Mucosa of stomach (tissue), 1 donor: ENCODE measurements around the gene PIGM.

Experiments used
- H3K27me3 ChIP-seq: one replicate; pipeline ENCODE4 v1.7.0; 2013; ENCODE audit warnings: mild to moderate bottlenecking, low read length; ENCODE audit not compliant: control insufficient read depth, insufficient read depth
- H3K36me3 ChIP-seq: one replicate; pipeline ENCODE4 v1.7.0; 2013; ENCODE audit warnings: low read length; ENCODE audit not compliant: control insufficient read depth, insufficient read depth
- H3K4me1 ChIP-seq: one replicate; pipeline ENCODE4 v1.7.0; 2013; ENCODE audit warnings: mild to moderate bottlenecking, low read length; ENCODE audit not compliant: control insufficient read depth, insufficient read depth
- H3K4me3 ChIP-seq: one replicate; pipeline ENCODE4 v1.7.0; 2013; ENCODE audit warnings: low read length
- H3K9ac ChIP-seq: one replicate; pipeline ENCODE4 v1.7.0; 2013; ENCODE audit warnings: mild to moderate bottlenecking, low read length, moderate library complexity
- H3K9me3 ChIP-seq: one replicate; pipeline ENCODE4 v1.7.0; 2013; ENCODE audit warnings: mild to moderate bottlenecking, low read length, moderate library complexity; ENCODE audit not compliant: control insufficient read depth
- donor health status: Pancreatic carcinoma.

Gene PIGM

DNA sequence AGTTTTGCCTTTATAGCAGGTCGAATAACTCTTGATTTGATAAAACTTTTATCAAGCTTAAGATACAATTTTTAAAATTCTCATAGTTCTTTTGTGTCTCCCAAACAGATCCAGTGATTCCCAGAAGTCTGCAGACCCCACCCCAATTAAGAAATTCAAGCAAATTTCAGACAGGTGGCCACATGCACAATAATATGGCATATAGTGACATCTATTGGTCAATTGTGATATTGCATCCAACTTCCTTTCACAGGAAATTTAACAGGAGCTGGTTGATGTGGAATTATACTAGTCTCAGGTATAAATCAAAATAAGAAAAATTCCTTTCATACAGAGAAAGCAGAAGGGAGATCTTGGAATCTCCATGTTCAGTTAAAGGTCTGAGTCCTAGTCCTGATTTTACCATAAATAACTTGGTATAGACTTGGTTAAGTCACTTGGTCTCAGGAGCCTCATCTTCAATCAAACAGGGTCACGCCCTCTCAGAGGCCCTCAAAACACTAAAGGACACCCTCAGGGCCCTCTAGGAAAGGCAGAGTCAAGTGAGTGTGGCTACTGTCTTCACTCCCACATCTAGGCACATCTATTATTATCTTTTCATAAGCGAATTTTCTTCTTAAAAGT is 24.1 kb downstream of the PIGM start:
- Histone ChIP-seq H3K9me3 (no peaks in the 10 kb centered on the region), H3K27me3 (no peaks in the 10 kb centered on the region), H3K36me3 (no peaks in the 10 kb centered on the region), H3K4me1 (no peaks in the 10 kb centered on the region), H3K9ac (no peak overlapping the region), H3K4me3 (no peak overlapping the region)

GRCh38 chr1:160006312-160006940 is 25.4 kb downstream of the PIGM start:
- no peak overlapping the region for H3K4me3 ChIP-seq
- H3K27me3 ChIP-seq = no peaks in the 10 kb centered on the region
- H3K9me3 ChIP-seq = no peaks in the 10 kb centered on the region
- no peaks in the 10 kb centered on the region for H3K36me3 ChIP-seq
- H3K4me1 ChIP-seq = no peaks in the 10 kb centered on the region
- H3K9ac ChIP-seq = no peak overlapping the region

GRCh38 chr1:160005070-160005469 is 26.7 kb downstream of the PIGM start:
- no peaks in the 10 kb centered on the region for H3K36me3 ChIP-seq
- H3K9ac ChIP-seq = no peak overlapping the region
- no peaks in the 10 kb centered on the region for H3K9me3 ChIP-seq
- H3K4me1 ChIP-seq = no peaks in the 10 kb centered on the region
- no peak overlapping the region for H3K4me3 ChIP-seq
- no peaks in the 10 kb centered on the region for H3K27me3 ChIP-seq

DNA sequence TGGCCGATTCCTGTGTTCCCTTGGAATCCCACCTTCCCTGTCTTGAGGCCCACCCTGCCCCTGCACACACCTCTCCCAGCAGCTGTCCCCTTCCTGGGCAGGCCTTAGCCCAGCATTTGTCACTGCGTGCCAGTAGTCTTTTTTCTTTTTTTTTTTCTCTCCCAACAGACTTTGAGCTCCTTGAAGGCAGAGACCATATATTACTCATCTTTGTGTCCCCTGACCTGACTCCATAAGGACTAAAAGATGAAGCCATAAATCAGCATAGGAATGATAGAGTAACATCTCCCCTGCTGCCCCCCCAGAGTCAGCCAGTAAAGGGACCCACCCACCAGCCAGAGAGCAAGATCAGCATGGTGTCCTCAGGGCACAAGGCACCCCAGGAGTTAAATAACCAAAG is 27.4 kb downstream of the PIGM start:
- Histone ChIP-seq H3K9me3 (no peaks in the 10 kb centered on the region), H3K4me1 (no peaks in the 10 kb centered on the region), H3K36me3 (no peaks in the 10 kb centered on the region), H3K27me3 (no peaks in the 10 kb centered on the region), H3K9ac (no peak overlapping the region), H3K4me3 (no peak overlapping the region)

DNA sequence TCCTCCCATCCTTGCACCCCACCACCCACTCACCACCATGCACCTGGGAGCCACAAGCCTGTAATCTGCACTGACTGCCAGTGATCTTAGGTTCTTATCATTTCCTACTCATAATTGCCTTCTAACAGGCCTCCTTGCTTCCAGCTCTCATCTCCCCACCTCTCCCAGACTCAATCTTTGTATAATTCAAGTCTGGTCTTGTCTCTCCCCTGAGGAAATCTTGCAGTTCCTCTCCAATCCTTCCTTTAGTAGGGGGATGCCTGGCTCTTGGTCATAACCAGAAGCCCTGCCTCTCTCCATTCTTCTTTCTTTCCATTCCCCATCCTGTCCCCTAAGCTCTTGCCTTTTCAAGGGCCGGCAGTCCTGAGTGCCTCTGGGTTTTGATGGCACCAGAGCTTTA is 27.8 kb downstream of the PIGM start:
- H3K9ac ChIP-seq = no peak overlapping the region
- no peaks in the 10 kb centered on the region for H3K4me1 ChIP-seq
- H3K36me3 ChIP-seq = no peaks in the 10 kb centered on the region
- H3K27me3 ChIP-seq = no peaks in the 10 kb centered on the region
- no peaks in the 10 kb centered on the region for H3K9me3 ChIP-seq
- H3K4me3 ChIP-seq = no peak overlapping the region

DNA sequence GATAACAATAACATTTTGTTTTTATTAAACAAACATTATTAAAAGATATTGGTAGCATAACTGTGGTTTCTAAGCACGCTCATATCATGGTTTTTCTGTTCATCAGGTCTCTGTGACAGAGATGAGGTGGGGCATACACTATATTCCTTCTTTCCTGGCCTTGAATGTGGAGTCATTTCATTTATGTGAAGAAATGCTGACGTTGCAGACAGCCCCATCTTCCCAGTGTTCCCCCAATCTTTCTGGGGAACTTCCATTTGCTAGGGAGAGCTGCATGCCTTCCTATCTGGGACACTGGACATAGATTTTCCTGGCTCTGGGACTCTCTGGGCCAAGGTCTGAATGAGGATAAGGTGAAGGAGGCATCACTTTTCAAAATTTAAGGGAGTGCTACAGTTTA is 30.4 kb downstream of the PIGM start:
- H3K4me1 ChIP-seq = no peaks in the 10 kb centered on the region
- no peak overlapping the region for H3K9ac ChIP-seq
- H3K9me3 ChIP-seq = no peaks in the 10 kb centered on the region
- H3K4me3 ChIP-seq = no peak overlapping the region
- H3K36me3 ChIP-seq = no peaks in the 10 kb centered on the region
- no peaks in the 10 kb centered on the region for H3K27me3 ChIP-seq

DNA sequence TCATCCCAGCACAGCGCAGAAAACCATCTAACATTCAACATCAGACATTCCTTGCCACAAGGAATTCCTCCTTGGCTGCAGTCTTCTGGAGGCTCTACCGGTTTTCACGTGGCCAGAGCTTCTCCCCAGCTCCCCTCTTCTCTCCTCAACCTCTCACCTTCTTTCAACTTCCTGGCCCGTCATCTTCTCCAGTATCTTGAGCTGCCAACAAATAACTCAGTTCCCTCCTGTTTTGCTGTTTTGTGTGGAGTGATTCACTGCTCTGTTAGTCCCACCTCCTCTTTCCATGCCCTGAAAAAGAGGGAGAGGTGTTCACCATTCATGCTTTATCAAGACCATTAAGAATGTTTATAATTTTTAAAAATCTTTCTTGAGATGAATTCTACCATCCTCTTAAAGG is 32.6 kb downstream of the PIGM start:
- no peaks in the 10 kb centered on the region for H3K4me1 ChIP-seq
- no peaks in the 10 kb centered on the region for H3K27me3 ChIP-seq
- no peak overlapping the region for H3K9ac ChIP-seq
- no peaks in the 10 kb centered on the region for H3K9me3 ChIP-seq
- H3K36me3 ChIP-seq = no peaks in the 10 kb centered on the region
- no peak overlapping the region for H3K4me3 ChIP-seq

DNA sequence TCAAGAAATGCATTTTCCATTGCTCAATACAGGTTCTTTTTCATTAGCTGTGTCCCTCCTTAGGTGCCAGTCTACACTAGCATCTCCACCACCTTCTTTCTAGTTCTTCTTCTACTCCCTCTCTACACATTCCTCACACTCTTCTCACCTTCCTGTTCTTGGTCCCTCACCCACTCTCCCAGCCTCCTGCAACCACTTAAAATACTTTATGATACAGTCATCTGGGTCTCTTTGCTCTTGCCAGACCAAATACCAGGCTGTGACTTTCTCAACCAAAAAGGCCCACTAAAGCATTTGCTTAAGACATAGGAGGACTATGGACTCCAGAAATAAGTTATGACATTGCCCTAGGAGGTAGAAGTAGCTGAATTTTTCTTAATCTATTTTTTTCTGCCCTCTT is 35.1 kb downstream of the PIGM start:
- Histone ChIP-seq H3K36me3 (no peaks in the 10 kb centered on the region), H3K9me3 (no peaks in the 10 kb centered on the region), H3K9ac (no peak overlapping the region), H3K4me1 (no peaks in the 10 kb centered on the region), H3K4me3 (no peak overlapping the region), H3K27me3 (no peaks in the 10 kb centered on the region)

DNA sequence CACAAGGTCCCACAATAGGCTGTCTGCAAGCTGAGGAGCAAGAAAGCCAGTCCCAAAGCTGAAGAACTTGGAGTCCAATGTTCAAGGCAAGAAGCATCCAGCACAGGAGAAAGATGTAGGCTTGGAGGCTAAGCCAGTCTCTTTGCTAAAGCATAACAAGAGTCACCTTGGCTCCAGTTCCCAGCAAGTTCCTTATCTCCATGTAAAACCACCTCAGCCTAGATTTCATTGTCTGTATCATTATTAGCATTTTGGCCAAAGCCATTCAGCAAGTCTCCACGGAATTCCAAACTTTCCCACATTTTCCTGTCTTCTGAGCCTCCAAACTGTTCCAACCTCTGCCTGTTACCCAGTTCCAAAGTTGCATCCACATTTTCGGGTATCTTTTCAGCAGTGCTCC is 36.9 kb downstream of the PIGM start:
- Histone ChIP-seq H3K27me3 (no peaks in the 10 kb centered on the region), H3K9me3 (no peaks in the 10 kb centered on the region), H3K9ac (no peak overlapping the region), H3K4me1 (no peaks in the 10 kb centered on the region), H3K36me3 (no peaks in the 10 kb centered on the region), H3K4me3 (no peak overlapping the region)

GRCh38 chr1:159993911-159994310 is 37.9 kb downstream of the PIGM start:
- Histone ChIP-seq H3K27me3 (no peaks in the 10 kb centered on the region), H3K9ac (no peak overlapping the region), H3K36me3 (no peaks in the 10 kb centered on the region), H3K4me3 (no peak overlapping the region), H3K9me3 (no peaks in the 10 kb centered on the region), H3K4me1 (no peaks in the 10 kb centered on the region)

DNA sequence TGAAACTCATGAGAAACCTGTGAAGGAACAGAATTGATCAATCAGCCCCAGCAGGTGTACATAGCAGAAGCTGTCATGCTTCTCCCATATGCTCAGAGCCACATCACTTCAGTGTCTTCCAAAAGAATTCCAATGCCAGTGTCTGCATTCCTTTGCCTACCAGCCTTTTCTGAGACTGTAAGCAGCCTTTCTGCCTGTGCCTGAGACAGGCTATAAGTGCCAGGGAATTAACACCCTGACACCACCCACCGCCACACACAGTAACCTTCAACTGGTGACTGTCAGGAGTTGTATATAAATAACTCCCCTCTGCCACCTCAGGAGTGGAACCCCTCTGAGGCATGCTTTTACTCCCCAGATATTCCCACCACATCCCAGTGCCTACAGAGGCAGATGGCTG is 39.6 kb downstream of the PIGM start:
- Histone ChIP-seq H3K27me3 (no peaks in the 10 kb centered on the region), H3K9me3 (no peaks in the 10 kb centered on the region), H3K36me3 (no peaks in the 10 kb centered on the region), H3K9ac (no peak overlapping the region), H3K4me1 (peaks cover 4% of the 10 kb centered on the region), H3K4me3 (no peak overlapping the region)

- Histone ChIP-seq H3K4me1 (peaks cover 4% of the 10 kb centered on the region), H3K9ac (no peak overlapping the region), H3K9me3 (no peaks in the 10 kb centered on the region), H3K27me3 (no peaks in the 10 kb centered on the region), H3K36me3 (no peaks in the 10 kb centered on the region), H3K4me3 (no peak overlapping the region)
Measured at GRCh38 chr1:159991513-159991912, 40.3 kb downstream of the PIGM start.

DNA sequence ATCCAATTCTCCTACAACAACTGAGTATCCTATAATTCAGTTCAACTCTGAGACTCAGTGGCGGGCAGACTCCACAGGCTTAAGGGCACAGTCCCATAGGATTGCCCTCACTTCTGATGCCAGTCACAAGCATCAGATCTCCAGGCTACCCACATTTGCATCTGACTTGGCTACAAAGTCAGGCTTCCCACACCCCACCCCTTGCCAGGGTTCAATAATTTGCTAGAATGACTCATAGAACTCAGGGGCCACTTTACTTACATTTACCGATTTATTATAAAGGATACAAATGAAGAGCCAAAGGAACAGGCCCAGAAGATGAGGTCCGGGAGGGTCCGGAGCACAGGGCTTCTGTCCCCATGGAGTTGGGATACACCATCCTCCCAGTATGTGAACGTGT is 41.8 kb downstream of the PIGM start:
- no peak overlapping the region for H3K9ac ChIP-seq
- H3K27me3 ChIP-seq = no peaks in the 10 kb centered on the region
- H3K4me1 ChIP-seq = peaks cover 8% of the 10 kb centered on the region
- peaks cover 3% of the 10 kb centered on the region for H3K36me3 ChIP-seq
- H3K9me3 ChIP-seq = no peaks in the 10 kb centered on the region
- no peak overlapping the region for H3K4me3 ChIP-seq
